Measurements from ENCODE around the gene NOXA1.

The NOXA1 gene

DNA sequence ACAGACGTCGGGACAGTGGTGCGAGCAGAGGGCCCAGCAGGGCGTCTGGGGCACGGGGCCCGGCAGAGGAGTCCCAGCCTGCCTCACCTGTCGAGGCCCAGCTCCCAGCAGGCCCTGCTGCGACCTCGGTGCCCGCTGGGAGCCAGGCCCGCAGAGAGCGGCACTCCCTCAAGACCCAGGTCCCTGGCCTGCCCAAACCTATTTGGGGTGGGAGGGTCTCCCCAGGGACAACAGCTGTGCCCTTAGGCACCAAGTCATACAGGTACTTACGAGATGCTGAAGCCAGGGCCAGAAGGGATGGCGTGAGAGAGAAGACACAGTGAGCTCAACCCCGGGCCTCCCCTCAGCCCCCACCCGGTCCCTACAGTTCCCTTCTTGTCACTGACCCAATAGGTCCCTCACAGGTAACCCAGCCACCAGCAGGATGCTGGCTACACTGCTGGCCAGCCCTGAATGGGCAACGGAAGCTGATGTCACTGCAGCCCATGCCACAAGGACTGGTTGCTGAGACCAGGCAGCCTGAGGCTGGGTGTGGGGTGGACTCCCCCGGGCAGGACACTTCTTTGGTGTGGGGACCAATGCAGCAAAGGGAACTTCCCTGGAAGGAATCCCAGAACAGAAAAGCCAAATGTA, 32.3 kb downstream of the NOXA1 start:
- no peak for DNase-seq

DNA sequence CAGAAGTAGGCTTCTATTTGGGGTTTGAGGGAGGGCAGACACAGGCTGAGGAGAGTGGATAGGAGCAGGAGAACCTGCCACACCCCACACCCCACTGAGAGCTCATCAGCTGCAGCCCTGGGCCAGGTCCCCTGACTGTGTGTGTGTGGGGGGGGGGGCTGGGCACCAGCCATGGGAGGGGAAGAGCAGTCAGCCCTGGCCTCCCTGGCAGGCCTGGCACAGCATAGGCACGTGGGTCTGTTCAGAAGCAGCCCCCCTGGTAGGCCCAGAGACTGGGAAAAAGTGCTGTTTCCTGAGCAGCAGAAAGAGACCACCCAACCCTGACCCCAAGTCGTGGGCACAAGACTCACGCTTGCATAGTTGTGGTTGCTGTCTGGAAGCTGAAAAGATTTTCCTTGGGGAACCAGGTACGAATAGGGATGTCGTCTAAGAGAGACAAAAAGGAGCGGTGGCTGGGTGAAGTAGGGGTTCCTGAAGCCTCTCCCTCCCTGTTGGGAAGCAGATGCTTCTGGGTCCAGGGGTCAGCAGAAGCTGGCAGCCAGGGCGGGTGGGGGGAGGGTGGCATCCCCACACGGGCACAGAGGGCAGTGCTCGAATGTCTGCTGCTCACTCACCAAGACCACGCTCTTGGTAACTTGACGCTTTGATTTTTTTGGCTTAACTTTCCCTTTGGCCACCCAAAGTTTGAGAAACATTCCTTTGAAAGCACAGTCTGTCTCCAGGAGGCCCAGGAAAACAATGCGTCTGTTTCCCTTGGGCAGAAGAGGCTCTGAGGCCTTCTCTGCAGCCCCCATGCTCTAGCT, 33.1 kb downstream of the NOXA1 start:
- no peak for DNase-seq

DNA sequence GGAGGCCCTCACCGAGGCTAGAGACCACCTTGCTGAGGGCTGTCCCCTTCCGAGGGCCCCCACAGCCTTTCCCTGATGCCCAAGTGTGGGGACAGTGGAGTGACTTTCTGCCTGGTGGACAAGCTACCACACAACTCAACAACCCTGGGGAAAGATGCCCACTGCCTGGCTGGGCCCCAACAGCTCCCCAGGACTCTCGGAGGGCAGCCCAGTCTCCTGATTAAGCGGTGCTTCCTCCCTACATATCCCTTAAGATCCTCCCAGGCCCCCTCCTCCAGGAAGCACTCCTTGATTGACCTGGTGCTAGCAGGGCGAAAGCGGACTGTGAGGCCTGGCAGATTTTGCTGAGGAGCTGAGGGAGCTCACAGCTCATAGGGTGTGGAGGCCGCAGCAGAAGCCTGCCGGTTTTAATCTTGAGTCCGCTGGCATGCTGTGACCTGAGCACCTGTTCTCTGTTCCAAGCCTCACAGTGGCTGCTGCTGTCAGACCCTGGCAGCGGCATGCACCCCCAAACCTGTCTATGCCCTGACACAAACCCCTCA, 33.7 kb downstream of the NOXA1 start:
- DNase-seq: no peak

DNA sequence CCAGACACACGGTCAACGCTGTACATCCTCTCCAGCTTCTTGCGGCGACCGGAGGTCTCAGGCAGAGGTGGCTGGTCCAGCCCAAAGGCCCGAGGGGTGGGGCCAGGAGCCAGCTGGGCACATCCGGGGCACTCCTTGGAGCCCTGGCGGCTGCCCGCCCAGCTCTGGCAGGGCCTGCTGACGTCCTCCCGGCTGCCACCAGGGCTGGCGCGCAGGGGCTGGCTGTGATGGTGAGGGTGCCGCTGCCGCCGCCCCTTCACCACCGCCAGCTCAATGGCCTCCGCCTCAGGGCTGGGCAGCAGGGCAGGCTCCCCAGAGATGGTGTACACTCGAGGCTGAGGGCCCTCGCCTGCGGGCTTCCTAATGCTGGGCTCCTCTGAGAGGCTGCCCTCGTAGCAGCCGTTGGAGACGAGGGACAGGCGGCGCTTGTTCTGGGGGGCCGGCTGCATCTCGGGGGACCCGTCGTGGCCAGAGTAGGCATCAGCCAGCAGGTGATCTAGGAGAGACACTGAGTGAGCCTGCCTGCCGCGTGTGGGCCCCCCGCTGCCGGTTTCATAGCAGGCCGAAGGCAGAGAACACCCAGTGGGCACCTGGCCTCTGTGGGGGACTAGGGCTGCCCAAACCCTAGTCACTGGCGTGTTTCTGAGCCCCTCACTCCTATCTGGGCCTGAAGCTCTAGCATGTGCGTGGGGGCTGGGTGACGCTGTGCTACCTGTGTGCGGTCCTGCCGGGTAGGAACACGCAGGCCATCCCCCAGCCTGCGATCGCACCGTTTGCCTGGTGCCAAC, 34.4 kb downstream of the NOXA1 start:
- DNase-seq: no peak

DNA sequence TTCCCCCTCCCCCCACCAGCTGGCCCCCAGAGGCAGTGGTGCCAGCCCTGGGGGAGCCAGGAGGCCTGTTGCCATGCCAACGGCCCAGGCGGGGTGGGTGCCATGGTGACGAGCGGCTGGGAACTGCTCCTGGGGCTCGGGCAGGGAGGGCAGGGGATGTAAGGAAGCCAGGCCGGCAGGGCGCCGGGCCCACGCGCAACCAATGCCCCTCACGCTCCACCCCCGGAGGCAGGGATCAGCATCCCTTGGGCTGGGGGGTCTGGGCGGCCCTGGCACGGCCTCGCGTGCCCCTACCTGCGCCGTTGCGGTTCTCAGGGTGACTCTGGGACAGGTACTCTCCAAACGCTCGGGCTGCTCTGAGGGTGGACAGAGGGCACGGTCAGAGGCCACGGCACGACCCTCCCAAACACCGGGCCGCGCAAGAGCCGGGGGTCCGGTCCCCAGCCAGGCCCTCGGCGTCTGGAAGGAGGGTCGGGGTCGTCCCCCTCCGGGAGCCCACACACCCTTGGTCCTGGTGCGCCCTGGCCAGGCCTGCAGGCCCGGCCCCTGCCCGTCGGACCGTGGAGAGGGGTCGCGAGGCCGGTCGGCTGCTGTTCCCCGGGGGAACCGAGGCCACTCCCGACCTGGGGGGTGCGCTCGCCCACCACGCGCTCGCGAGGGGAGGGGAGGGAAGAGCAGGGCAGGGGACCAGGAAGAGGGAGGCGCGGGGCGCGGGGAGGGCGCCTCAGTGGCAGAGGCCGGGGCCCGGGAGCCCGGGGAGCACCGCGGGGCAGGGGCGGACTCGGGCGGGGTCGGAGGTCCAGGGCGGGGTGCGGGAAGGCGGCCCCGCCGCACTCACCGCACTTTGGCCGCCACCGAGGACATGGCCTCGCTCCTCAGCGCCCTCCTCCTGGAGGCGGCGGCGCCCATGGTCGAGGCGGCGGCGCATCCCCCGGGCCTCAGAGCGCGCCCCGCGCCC, 35.3 kb downstream of the NOXA1 start:
- DNase-seq: no peak

DNA sequence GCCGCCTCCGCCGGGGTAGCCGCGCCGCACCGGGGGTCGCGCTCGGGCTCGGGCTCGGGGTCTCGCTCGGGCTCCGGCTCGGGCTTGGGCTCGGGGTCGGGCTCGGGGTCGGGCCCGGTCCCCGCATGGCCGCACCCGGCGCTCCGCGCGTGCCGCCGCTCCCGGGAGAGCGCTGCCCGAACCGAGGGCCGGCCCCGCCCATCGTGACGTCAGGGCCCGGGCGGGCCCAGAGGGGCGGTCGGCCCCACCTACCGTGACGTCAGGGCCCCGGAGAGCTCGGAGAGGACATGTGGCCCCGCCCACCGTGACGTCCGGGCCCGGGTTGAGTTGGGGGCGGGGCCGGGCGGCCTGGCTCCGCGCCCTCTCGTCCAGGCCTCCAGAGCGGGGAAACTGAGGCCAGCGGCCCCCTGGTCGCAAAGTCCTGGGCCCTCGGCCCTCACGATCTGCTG, 36.0 kb downstream of the NOXA1 start, which contains the start of gene NSMF:
Gene NSMF, minus strand, starts transcription at position 183 of the 449 bp plus-strand sequence. CDS start 232 bp downstream, outside the sequence.
- peak; percentile 89 to 92 for DNase-seq

DNA sequence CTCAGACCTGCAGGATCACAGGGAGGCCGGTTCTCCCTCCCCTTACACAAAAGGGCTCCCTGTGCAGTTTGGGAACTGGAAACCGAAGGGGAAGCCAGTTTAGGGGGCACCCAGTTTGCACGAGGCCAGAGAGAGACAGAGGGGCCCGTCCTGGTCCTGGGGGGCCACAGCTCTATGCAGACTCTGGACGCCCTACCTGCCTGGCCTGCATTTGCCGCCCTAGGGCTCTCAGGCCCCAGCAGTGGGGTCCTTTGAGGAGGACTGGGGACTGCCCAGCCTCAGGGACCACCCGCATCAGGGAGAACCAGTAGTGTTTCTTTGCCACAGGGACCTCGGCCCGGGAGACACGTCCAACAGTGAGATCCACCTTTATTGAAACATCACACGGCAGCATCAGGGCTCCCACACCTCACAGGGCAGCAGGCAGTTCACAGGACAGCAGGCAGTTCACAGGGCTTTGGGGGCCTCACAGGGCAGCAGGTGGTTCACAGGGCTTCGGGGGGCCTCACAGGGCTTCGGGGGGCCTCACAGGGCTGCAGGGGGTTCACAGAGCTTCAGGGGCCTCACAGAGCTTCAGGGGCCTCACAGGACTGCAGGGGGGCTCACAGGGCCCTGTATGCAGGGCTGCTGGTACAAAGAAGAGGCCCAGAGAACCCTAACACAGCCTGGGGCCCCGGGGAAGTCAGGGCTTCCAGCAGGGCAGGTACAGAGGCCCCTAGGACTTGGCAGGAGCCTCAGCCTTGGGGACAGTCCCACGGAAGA, 36.6 kb downstream of the NOXA1 start:
- DNase-seq: no peak

DNA sequence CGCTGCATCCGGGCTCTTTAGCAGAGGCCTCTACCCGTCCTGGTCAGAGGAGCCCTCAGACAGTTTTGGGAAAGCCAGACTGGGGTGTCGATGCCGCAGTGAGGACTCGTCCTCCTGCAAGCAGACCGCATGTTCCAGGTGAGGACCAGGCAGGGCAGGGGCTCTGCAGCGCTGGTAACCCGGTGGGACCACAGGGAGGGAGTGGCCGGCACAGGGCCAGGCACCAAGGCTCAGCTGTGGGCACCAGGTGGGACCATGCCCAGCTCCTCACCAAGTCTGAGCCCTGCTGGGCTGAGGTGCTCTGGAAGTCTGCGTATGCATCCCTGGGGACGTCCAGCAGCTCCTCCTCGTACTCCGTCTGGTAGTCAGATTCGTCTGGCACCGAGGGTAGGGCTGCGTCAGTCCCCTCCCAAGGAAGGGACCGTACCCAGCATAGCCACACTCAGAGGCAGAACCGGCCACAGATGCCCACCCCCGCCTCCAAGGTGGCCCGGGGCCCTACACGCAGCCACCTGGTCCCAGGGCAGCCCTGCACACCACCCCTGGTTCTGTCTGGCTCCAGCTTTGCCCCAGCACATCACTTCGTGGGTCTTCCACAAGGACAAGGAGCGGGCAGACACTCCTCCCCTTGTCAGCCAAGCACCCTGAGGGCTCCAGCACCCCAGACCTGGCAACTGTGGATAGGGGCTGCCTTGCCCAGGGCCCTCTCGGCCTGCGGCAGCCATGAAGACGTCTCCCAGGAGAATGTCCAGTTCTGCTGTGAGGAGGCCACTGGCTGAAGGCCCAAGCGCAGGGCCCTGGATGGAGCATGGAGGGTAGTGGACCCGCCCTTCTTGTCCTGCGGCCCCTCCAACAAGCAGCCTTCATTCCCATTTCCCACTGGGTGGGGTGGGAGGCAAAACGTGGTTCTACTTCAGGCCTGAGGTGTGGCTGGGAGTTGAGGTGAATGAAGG, 37.4 kb downstream of the NOXA1 start:
- no peak for DNase-seq

DNA sequence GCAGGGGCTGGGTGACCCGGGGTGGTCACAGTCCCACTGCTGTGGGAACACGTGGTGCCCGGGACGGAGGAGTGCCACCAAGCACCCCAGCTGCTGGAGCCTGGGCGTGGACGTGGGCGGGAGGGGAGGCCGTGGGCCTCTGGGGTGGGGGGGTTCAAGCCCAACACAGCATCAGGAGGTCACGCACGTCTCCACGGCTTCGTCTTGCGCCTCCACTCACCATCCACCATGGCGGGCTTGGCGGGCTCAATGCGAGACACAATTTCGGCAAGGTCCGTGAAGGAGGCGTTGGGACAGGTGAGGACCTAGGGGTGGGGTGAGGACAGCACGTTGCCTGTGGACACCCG, 38.1 kb downstream of the NOXA1 start:
- DNase-seq: no peak

DNA sequence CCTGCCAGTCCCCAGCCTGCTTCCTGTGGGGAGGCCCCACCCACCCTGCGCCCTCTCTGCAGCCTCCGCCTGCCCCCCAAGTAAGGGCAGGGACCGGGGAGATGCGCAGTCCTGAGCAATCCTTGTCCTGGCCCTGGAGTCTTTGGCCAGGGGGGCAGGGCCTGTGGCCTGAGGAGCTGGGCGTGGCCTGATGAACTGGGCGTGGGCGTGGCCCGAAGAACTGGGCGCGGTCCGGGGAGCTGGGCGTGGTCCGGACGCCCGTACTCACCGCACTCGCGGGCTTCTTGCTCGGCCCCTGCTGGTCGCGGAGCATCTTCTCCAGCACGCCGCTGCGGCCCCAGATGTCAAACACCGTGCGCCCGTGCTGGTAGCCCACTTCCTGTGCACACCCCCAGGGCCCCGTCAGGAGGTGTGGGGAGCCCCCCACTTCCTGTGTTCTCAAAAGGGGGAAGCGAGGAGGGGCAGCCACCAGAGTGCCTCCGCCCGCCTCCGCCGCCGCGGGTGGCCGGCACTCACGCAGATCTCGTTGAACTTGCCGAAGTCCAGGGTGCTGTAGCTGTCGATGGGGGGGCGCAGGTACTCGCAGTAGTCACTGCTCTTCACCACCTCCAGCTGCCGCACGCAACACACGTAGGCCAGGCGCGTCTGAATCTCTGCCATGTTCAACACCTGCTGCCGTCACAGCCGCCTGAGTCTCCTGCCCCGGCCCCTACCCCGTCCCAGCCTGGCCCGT, 38.6 kb downstream of the NOXA1 start:
- DNase-seq: peak; percentile 47 to 49

DNA sequence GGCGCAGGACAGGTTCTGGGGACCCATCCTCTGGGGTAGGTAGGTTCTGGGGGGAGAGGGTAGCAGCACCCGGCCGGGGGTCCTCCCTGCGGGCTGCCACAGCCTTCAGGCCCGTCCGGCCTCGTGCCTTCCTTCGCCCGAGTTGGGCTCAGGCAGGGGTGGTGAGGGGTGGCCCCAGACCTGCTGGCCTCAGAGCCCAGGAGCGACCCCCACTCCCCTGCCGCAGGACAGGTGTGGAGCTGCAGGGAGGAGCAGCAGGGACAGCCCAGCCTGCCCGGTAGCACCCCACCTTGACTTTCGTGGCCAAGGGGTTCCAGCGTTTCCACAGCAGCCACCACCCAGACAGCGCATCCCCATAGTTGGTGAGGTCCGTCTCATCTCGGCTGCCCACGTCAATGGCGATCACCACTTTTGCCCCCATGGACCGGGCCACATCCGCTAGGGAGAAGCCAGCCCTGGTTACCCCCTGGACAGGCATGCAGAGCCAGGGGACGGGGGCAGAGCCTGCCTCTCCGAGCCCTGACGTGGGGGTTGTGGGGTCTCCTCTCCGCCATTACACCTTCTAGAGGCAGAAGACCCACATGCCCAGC, 39.3 kb downstream of the NOXA1 start:
- DNase-seq: no peak

DNA sequence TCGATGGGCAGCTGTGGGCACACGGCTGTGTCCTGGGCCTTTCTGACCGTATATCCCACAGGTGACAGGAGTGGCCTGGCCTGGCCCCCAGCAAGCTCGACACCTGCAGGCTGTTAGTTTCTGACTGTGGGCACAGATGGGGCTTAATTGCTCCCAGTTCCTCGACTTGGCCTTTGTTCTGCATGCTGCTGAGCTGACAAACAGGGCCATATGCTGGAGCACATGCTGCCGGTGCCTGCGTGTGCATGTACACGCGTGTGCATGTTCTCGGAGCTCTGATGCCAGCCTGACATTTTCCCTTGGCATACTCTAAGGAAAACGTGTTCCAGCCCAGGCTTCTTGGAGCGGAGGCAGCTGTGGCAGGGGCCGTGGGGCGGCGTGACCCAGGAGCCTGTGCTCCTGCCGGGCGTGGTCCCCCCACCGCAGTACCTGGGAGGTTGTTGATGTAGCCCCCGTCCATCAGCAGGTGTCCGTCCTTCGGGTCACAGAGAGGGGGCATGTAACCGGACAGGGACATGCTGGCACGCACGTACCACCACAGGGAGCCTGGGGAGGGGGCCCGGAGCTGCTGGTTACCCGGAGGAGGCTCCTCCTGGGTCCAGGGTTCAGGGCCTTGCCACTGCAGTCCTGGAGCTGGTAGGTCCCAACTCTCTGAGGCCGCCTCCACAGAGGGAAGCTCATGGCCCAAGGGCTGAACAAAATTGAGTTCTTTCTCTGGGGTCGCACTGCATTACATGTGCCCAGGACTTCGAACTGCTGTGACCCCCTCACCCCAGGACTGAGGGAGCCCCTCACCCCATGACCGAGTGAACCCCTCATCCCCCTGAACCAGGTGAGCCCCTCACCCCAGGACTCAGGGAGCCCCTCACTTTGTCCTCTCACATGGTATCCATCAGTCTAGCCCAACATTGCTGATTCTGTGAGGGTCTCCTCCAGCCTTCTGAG, 40.1 kb downstream of the NOXA1 start:
- no peak for DNase-seq

DNA sequence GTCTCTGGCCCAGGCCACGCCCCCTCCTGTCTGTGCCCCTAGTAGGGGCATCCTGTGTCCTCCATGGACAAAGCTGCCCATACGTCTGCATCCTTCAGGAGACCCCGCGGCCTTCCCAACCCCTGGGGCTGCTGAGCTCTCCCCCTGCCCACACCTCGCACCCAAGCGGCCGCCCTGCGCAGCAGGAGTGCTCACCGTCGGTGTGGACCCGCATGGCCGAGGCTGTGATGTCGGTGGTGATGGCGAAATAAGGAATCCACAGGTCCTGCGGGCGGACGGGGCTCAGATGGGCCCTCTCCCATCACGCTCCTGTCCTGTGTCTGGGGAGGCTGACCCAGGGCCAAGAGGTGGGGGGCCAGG, 40.7 kb downstream of the NOXA1 start:
- no peak for DNase-seq

DNA sequence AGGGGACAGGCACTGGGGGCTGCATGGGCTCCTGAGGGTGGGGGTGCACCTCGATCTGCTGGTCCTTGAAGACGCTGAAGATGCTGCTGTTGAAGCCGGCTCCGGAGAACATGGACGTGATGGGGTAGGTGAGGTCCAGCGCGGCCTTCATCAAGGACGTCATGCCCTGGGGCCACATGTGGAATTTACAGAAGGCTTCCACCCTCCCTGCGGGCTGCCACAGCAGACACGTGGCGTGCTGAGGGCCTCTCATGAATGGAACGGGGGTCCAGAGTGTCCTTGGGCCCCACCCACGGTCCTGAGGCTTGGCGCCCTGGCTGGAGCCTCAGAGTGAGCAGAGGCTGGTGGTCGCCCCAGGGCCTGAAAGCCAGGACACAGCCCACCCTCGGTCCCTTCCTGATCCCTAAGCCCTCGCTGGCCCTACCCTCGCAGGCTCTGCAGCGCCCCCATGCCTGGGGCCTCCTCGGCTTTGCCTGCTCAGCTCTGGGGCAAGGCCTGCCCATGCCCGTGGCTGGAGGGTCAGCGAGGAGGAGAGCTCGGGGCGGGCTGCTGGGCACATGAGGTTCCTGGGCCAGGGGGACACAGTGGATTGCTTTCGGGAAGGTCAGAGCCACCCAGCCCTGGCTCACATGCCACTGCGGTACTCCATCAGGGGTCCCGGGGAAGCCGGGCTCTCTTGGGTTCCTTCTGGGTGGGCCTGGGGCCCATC, 41.3 kb downstream of the NOXA1 start:
- no peak for DNase-seq

DNA sequence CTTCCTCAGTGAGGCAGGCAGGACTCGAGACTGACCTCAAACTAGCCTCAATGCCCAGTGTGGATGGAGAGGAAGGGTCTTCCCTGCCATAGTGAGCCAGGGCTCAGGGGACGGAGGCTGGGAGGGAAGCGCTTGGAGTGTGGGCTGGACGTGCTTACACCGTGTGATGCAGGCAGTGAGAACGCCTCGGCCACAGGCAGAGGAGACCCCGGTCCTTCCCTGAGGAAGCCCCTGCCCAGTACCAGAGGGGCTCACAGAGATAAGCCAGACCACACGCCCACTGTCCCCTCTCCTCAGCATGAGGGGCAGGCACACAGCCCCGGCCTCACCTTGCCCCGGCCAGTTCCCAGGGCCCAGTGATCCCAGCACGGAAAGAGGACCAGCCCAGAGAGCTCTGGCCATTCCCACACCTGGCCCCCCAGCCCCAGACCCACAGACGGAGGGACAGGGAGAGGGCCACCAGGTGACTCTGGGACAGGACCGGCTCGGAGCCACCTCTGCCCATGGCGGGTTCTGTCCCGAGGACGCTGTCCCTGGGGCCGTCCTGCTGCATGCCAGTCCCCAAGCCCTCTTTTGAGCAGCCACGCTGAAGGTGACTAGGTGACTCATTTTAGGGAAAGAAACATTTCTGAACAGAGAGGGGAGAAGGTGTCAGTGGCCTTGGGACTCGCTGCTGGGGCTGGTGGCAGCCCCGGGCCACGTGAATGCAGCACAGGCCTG, 42.0 kb downstream of the NOXA1 start:
- no peak for DNase-seq

DNA sequence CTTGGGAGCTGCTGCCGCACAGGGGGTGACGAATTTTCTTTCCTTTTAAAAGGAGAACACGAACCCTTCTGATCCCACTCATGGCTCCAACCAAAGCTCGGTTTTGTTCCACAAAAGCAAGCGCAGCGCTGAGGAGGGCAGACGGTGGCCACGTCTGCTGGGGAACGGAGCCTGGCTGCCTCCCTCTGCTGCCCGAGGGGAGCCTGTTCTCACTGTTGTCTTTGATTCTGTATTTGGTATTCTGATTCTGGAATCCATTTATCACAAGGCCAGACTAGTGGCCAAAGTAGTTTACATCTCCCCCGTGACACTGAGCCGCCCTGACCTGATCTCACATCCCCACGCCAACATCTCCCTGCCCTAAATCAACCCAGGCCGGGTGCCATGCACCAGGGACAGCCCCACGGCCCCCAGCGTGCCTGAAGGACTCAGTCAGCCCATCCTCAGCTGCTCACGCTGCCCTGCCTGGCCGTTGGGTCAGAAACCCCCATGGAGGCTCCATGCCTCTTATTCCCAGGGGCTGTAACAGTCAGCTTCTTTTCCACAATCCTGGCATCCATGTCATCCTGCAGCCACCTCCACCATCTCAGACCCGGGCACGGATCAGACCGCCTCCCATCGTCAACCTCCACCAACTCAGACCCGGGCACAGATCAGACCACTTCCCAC, 42.7 kb downstream of the NOXA1 start:
- DNase-seq: no peak

Data from activated CD4-positive, alpha-beta T cell treated with anti-CD3 and anti-CD28 coated beads, Interleukin-2, amount 50 U/mL, for 4 hours (primary cell).